HG02623 (cell line): ENCODE results near the gene ULK3.
"Not testable (repeated sequence)": the region's sequence is repeated elsewhere in the genome, so short reads cannot be mapped to it uniquely, and the experiment has no call there.

Experiments
- ATAC-seq: cut with Tn5 transposase; IDR thresholded peaks from one replicate; pipeline ENCODE4 v1.9.1; 2021; ENCODE audit warnings: moderate library complexity; ENCODE audit not compliant: unreplicated experiment

The ULK3 gene

GRCh38 chr15:74842581-74843444 lies at the start of gene ULK3:
TSS of gene ULK3 (minus strand) at chr15:74843156. CDS start at chr15:74843105, 51 bp downstream.
- peak; percentile 63 for ATAC-seq

DNA sequence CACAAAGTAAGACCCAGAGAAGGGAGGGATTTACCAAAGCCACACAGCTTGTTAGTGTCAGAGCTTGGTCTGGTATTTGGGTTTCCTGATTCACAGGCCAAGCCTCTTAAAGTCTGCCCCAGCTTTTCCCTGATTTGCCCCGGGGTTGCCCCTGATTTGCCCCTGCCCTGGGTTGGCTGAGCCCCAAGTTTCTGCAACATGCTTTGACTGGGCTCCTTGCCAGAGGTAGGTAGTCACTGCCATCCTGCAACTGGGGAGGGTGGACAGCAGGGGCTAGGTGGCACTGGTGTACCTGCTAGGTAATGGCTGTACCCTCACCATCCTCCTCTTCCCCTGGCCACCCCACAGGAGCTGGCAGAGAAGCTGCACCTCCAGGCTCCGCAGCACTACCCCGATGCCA lies 49.4 kb upstream of the ULK3 start:
- no peak for ATAC-seq

DNA sequence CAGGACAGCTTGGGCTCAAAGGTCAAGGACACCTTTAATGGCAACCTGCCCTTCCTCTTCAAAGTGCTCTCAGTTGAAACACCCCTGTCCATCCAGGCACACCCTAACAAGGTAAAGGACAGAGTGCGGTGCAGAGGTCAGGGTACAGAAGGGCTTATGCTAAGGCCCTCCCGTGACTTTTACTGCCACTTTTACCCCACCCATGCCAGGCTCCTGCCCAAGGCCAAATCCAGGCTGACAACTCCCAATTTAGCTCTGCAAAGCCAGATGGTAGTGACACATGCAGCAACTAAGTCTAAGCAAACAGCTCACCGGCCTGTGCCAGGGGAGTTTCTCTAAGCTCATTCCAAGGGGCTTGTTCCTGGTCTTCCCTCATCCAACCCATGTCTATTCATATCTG lies 48.5 kb upstream of the ULK3 start:
- no peak for ATAC-seq

GRCh38 chr15:74890665-74890960 lies 47.7 kb upstream of the ULK3 start:
- no peak for ATAC-seq

- peak; percentile 79 for ATAC-seq
Measured at GRCh38 chr15:74889883-74890664, 47.1 kb upstream of the ULK3 start, which contains the start of gene MPI. TSS of gene MPI (plus strand) at chr15:74890042. CDS start at chr15:74890074, 32 bp downstream.

GRCh38 chr15:74889390-74889882 lies 46.5 kb upstream of the ULK3 start:
- ATAC-seq: peak; percentile 11

GRCh38 chr15:74888716-74889115 lies 45.8 kb upstream of the ULK3 start:
- no peak for ATAC-seq

GRCh38 chr15:74887537-74888193 lies 44.7 kb upstream of the ULK3 start:
- ATAC-seq: not testable (repeated sequence)

DNA sequence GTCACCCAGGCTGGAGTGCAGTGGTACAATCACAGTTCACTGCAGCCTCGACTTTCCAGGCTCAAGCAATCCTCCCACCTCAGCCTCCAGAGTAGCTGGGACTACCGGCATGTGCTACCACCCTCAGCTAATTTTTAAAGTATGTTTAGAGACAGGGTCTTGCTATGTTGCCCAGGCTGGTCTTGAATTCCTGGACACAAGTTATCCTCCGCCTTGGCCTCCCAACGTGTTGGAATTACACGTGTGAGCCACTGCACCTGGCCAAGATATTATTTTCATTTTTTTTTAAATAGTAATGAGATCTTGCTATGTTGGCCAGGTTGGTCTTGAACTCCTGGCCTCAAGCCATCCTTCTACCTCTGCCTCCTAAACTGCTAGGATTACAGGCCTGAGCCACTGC lies 42.5 kb upstream of the ULK3 start:
- ATAC-seq: no peak

DNA sequence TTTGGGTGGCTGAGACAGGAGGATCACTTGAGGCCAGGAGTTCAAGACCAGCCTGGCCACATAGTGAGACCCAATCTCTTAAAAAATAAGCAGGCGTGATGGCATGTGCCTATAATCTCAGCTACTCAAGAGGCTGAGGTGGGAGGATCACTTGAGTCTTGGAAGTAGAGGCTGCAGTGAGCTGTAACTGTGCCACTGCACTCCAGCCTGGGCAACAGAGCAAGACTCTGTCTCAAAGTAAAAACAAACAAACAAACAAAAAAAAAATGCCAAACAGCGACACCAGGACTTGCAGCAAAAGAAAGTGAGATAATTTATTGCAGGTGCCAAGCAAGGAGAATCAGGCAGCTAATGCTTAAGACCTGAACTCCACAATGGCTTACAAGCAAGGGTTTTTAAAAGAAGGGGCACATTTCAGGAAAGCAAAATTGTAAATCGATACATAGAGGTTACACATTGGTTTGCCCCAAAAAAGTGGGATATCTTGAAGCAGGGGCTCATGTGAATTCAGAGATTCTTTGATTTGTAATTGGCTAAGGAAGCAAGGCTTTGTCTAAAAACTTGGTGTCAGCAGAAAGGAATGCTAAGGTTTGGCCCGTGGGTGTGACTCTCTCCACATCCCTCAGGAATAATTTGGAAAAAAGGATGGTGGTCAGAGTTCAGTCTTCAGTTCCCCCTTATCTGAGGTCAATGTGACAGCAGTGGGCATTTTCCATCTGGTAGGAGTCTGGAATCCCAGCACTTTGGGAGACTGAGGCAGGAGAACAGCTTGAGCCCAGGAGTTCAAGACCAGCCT lies 41.7 kb upstream of the ULK3 start:
- ATAC-seq: no peak

DNA sequence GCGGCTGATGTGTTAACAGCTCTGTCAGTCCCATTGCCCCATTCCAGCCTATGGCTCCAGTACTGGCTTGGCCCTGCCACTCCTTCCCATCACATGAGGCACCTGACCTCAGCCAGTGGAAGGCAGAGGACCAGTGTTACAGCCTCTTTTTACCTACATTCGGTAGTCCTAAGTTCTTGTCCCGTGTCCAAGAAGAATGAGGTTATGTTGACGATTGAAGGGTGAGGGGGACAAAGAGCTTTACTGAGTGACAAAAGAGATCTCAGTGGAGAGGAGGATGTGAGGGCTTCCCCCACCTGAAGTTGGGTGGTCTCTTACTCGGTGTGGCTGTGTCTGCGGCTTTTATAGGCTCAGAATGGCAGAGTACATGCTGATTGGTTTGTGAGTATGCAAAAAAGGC lies 39.6 kb upstream of the ULK3 start:
- ATAC-seq: no peak

GRCh38 chr15:74878273-74878672 lies 35.3 kb upstream of the ULK3 start:
- ATAC-seq: no peak

DNA sequence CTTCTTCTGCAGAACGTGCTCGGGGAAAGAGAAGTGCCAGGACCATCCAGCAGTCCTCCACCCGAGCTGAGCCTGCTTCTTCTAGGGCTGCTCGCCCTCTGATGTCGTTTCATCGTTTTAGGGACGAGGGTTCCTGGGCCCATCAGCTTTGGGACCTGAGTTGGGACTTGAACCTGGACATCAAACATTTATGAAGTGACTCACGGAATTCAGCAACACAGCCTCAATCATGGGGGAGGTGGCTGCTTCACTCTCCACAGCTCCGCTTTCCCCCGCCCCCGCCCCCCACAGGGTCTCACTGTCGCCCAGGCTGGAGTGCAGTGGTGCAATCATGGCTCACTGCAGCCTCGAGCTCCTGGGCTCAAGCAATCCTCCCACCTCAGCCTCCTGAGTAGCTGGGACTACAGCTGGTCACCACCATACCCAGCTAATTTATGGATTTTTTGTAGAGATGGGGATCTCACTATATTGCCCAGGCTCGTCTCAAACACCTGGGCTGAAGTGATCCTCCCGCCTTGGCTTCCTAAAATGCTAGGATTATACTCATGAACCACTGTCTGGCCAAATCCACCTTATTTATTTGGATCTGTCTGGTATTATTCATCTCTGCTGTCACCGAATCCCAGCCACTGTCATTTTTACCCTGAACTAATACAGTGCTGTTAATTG lies 30.9 kb upstream of the ULK3 start:
- no peak for ATAC-seq

GRCh38 chr15:74873036-74873755 lies 30.2 kb upstream of the ULK3 start, which contains the start of gene SCAMP2:
TSS of gene SCAMP2 (minus strand) at chr15:74873365. CDS start at chr15:74873255, 110 bp downstream.
- peak; percentile 80 for ATAC-seq

- no peak for ATAC-seq
Measured at GRCh38 chr15:74872702-74873035, 29.7 kb upstream of the ULK3 start.

- ATAC-seq: no peak
Measured at GRCh38 chr15:74870436-74871215, 27.7 kb upstream of the ULK3 start.

DNA sequence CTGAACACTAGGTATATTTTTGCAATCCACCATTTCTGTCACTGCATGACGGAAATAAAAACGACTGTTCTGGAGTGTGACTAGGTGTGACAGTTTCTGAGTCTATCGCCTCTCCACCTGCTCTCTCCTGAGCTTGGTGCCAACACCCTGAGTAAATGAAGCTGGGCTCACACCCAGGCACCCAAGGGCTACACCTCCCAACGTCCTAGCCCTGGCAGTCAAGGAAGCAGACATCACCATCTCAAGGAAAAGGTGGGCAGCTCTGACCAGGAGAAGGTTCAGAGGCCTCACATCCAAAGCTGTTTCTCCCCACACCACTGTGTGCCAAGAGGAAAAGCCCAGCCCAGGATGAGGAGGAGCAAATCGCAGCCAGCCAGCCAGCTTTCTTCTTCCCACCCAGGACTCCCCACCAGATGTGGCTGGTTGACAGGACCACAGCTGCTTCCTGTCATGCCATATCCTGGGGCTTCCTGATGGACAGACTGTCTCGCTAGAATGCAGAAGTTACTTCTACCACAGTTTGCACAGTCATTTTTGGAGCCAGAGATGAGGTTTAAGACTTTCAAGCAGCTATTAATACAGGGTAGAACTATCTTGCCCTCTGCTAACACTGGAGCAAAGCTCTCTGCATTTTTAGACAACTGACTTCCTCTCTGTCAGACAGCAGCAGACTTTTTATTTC lies 26.9 kb upstream of the ULK3 start:
- no peak for ATAC-seq

- ATAC-seq: no peak
Measured at GRCh38 chr15:74869372-74869725, 26.4 kb upstream of the ULK3 start.
